HCT116 (cell line): ENCODE measurements around the gene ALG3.

Source experiments
- CEBPB ChIP-seq: IDR thresholded peaks from 2 replicates; pipeline ENCODE4 v1.6.1; 2012; ENCODE audit warnings: low read depth
- CTCF ChIP-seq, 3 experiments: fragments of 200-600 bp in 1 of 3; sonication (generic) in 1 of 3; IDR thresholded peaks in 2 of 3; conservative IDR thresholded peaks in 1 of 3; 2 replicates each; pipeline ENCODE4 v1.5.1; 2012 to 2017; ENCODE audit warnings: low read depth in 2 of 3, low read length in 2 of 3, antibody characterized with exemption in 1 of 3, borderline replicate concordance in 1 of 3, control low read depth in 1 of 3, mild to moderate bottlenecking in 1 of 3, mixed read lengths in 1 of 3, mixed run types in 1 of 3, moderate library complexity in 1 of 3; ENCODE audit not compliant: insufficient read depth in 1 of 3
- ELF1 ChIP-seq: IDR thresholded peaks from 2 replicates; pipeline ENCODE4 v1.6.1; 2012; ENCODE audit warnings: low read depth, borderline replicate concordance
- EZH2 ChIP-seq: fragments of 200-600 bp; sonication (generic); IDR thresholded peaks from 2 replicates; pipeline ENCODE4 v1.6.1; 2017; ENCODE audit warnings: antibody characterized with exemption, mixed run types
- JUND ChIP-seq: IDR thresholded peaks from 2 replicates; pipeline ENCODE4 v1.6.1; 2012
- POLR2A ChIP-seq: IDR thresholded peaks from 2 replicates; pipeline ENCODE4 v1.7.0; 2011; ENCODE audit warnings: borderline replicate concordance; ENCODE audit not compliant: insufficient read depth, insufficient read length; ENCODE audit errors: extremely low read depth
- POLR2AphosphoS5 ChIP-seq: IDR thresholded peaks from 2 replicates; pipeline ENCODE4 v1.6.1; 2011; ENCODE audit warnings: mild to moderate bottlenecking, low read depth, low read length, moderate library complexity
- SIN3A ChIP-seq: IDR thresholded peaks from 2 replicates; pipeline ENCODE4 v1.6.1; 2012; ENCODE audit warnings: low read depth
- SRF ChIP-seq: IDR thresholded peaks from 2 replicates; pipeline ENCODE4 v1.6.1; 2012; ENCODE audit warnings: low read depth
- ZNF274 ChIP-seq: fragments of 200-500 bp; sonication (Bioruptor generic); IDR thresholded peaks from 2 replicates; pipeline ENCODE4 v1.6.1; 2014; ENCODE audit warnings: mild to moderate bottlenecking, low read depth, low read length, inconsistent platforms
- TF ChIP-seq, protein P1 (sequence below): IDR thresholded peaks from 2 replicates; pipeline ENCODE4 v1.6.1; 2012

DNA sequence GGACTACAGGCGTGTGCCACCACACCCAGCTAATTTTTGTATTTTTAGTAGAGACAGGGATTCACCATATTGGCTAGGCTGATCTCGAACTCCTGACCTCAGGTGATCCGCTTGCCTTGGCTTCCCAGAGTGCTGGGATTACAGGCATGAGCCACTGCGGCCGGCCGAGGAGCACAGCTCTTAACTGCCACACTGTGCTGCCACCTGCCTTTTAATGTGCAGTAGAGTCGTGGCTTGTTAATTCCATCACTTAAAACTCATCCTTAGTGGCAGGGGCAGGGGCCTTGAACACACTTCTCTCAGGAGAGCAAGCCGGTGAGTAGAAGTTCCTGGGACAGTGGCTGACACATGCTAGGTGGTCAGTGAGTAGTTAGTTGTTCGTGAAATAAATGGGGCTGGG, 50.3 kb downstream of the ALG3 start:
- no peak for TF ChIP-seq SRF
- TF ChIP-seq POLR2A, result no peak
- TF ChIP-seq CTCF (IDR thresholded peaks at IDR 0.05 in 2 of 3, conservative IDR thresholded peaks at IDR 0.05 in 1 of 3; ENCODE audit: borderline replicate concordance in 1 of 3, insufficient read depth in 1 of 3, low read depth in 2 of 3, low read length in 2 of 3), result no peak
- TF ChIP-seq POLR2AphosphoS5, result no peak
- TF ChIP-seq EZH2, result no peak
- no peak for TF ChIP-seq ZNF274
- TF ChIP-seq CEBPB, result no peak
- TF ChIP-seq ELF1, result no peak
- TF ChIP-seq SIN3A, result no peak
- TF ChIP-seq, protein P1, sequence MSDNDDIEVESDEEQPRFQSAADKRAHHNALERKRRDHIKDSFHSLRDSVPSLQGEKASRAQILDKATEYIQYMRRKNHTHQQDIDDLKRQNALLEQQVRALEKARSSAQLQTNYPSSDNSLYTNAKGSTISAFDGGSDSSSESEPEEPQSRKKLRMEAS, result no peak
- no peak for TF ChIP-seq JUND
